Activated T-helper 2 cell treated with anti-CD3 and anti-CD28 coated beads, Interferon-gamma antibody, Interleukin-2, Interleukin-4, amounts not matched to agents 10 μg/mL and 5 μg/mL and 100 μg/mL, durations not matched to agents 14 hours and 24 hours and 36 hours (primary cell): ENCODE measurements around the gene GIMAP6. TPM values are rescaled to one million over a fixed set of nuclear protein-coding genes. Genes with fewer than 3 reads are reported as not detected.
"Not testable (repeated sequence)": the region's sequence is repeated elsewhere in the genome, so short reads cannot be mapped to it uniquely, and the experiment has no call there.

ENCODE experiments used
- DNase-seq: peaks from one replicate; pipeline ENCODE4 v3.0.0; 2021; ENCODE audit warnings: low spot score
- H3K27ac Mint-ChIP-seq: one replicate; pipeline ENCODE4 v1.8.0; 2021; ENCODE audit warnings: mixed read lengths
- H3K27me3 Mint-ChIP-seq: one replicate; pipeline ENCODE4 v1.8.0; 2021; ENCODE audit warnings: low read depth, mixed read lengths
- H3K36me3 Mint-ChIP-seq: one replicate; pipeline ENCODE4 v1.8.0; 2021; ENCODE audit warnings: low read depth, mixed read lengths
- H3K4me1 Mint-ChIP-seq: one replicate; pipeline ENCODE4 v1.8.0; 2021; ENCODE audit warnings: low read depth, mixed read lengths
- H3K4me3 Mint-ChIP-seq: one replicate; pipeline ENCODE4 v1.8.0; 2021; ENCODE audit warnings: low read depth, mild to moderate bottlenecking, moderate library complexity, mixed read lengths
- H3K9me3 Mint-ChIP-seq: one replicate; pipeline ENCODE4 v1.8.0; 2021; ENCODE audit warnings: mixed read lengths
- intact Hi-C: fragments of 100-400 bp; cut with micrococcal nuclease; formaldehyde crosslinking; loops from one replicate; pipeline ENCODE4 v1.15.1; 2023
- total RNA-seq: library from RNA; stranded (reverse); gene quantifications from 2 replicates; pipeline ENCODE4 v1.2.3, GENCODE V29; 2022

The GIMAP6 gene
- total RNA-seq, 1 donor from 2014 or later, result 29.4 TPM

- H3K27ac Mint-ChIP-seq, result peak overlapping the region; percentile 34
- no peaks in the 10 kb centered on the region for H3K27me3 Mint-ChIP-seq
- intact Hi-C loops, result loop anchor here (2.0 to 5.0 kb wide), 3 partner anchors 51 to 117 kb away; partner anchors contain the start of genes GIMAP2 and GIMAP4
- H3K4me1 Mint-ChIP-seq, result peaks cover 41% of the 10 kb centered on the region
- no peak for DNase-seq
- H3K9me3 Mint-ChIP-seq, result peaks cover 43% of the 10 kb centered on the region
- H3K36me3 Mint-ChIP-seq, result peaks cover 61% of the 10 kb centered on the region
- H3K4me3 Mint-ChIP-seq, result no peak overlapping the region
These were observed 1.7 kb upstream of the GIMAP6 start for GRCh38 chr7:150633926-150634325.

GRCh38 chr7:150631084-150631826, 930 bp downstream of the GIMAP6 start:
- Mint-ChIP-seq H3K4me3 (peak overlapping the region; percentile 90), H3K27ac (peak overlapping the region; percentile 84), H3K36me3 (peaks cover 65% of the 10 kb centered on the region), H3K27me3 (no peaks in the 10 kb centered on the region), H3K9me3 (peaks cover 16% of the 10 kb centered on the region), H3K4me1 (peaks cover 60% of the 10 kb centered on the region)
- peak; percentile 60 for DNase-seq
- intact Hi-C loops, result loop anchor here (1.0 to 5.0 kb wide), 4 partner anchors 37 to 114 kb away; partner anchors contain the start of gene GIMAP4

- Mint-ChIP-seq H3K27me3 (no peaks in the 10 kb centered on the region), H3K4me1 (peaks cover 69% of the 10 kb centered on the region), H3K4me3 (no peak overlapping the region), H3K36me3 (peaks cover 73% of the 10 kb centered on the region), H3K27ac (no peak overlapping the region), H3K9me3 (no peaks in the 10 kb centered on the region)
- DNase-seq, result no peak
- intact Hi-C loops, result no loop called here
These were observed 2.8 kb downstream of the GIMAP6 start for GRCh38 chr7:150629347-150629746.

- Mint-ChIP-seq H3K27me3 (no peaks in the 10 kb centered on the region), H3K4me3 (no peak overlapping the region), H3K4me1 (peaks cover 72% of the 10 kb centered on the region), H3K27ac (no peak overlapping the region), H3K9me3 (no peaks in the 10 kb centered on the region), H3K36me3 (peaks cover 86% of the 10 kb centered on the region)
- DNase-seq, result no peak
- intact Hi-C loops, result no loop called here
These were observed 4.2 kb downstream of the GIMAP6 start for GRCh38 chr7:150627959-150628358.

- H3K27me3 Mint-ChIP-seq, result no peaks in the 10 kb centered on the region
- no peak for DNase-seq
- no peak overlapping the region for H3K27ac Mint-ChIP-seq
- H3K36me3 Mint-ChIP-seq, result peaks cover 83% of the 10 kb centered on the region
- H3K4me1 Mint-ChIP-seq, result peaks cover 71% of the 10 kb centered on the region
- H3K9me3 Mint-ChIP-seq, result no peaks in the 10 kb centered on the region
- no peak overlapping the region for H3K4me3 Mint-ChIP-seq
- intact Hi-C loops, result no loop called here
These were observed 5.5 kb downstream of the GIMAP6 start for GRCh38 chr7:150626696-150627095.

- Mint-ChIP-seq H3K4me1 (peaks cover 55% of the 10 kb centered on the region), H3K9me3 (peaks cover 9% of the 10 kb centered on the region), H3K27ac (peak overlapping the region; percentile 62), H3K36me3 (peaks cover 45% of the 10 kb centered on the region), H3K27me3 (no peaks in the 10 kb centered on the region), H3K4me3 (no peak overlapping the region)
- intact Hi-C loops, result no loop called here
- DNase-seq, result no peak
These were observed 10.8 kb downstream of the GIMAP6 start for GRCh38 chr7:150621376-150621775.

GRCh38 chr7:150620617-150621371, 11.4 kb downstream of the GIMAP6 start:
- intact Hi-C loops, result no loop called here
- Mint-ChIP-seq H3K27me3 (no peaks in the 10 kb centered on the region), H3K27ac (peak overlapping the region; percentile 62), H3K4me1 (peaks cover 50% of the 10 kb centered on the region), H3K4me3 (no peak overlapping the region), H3K9me3 (peaks cover 9% of the 10 kb centered on the region), H3K36me3 (peaks cover 39% of the 10 kb centered on the region)
- no peak for DNase-seq

GRCh38 chr7:150620061-150620460, 12.1 kb downstream of the GIMAP6 start:
- peak overlapping the region; percentile 40 for H3K27ac Mint-ChIP-seq
- peaks cover 44% of the 10 kb centered on the region for H3K4me1 Mint-ChIP-seq
- H3K4me3 Mint-ChIP-seq, result no peak overlapping the region
- peaks cover 32% of the 10 kb centered on the region for H3K36me3 Mint-ChIP-seq
- DNase-seq, result no peak
- no peaks in the 10 kb centered on the region for H3K27me3 Mint-ChIP-seq
- H3K9me3 Mint-ChIP-seq, result peaks cover 9% of the 10 kb centered on the region
- intact Hi-C loops, result no loop called here

- Mint-ChIP-seq H3K4me1 (peaks cover 46% of the 10 kb centered on the region), H3K27ac (peak overlapping the region; percentile 37), H3K9me3 (peaks cover 29% of the 10 kb centered on the region), H3K36me3 (peaks cover 31% of the 10 kb centered on the region)
- not testable (repeated sequence) for DNase-seq, H3K4me3 Mint-ChIP-seq, H3K27me3 Mint-ChIP-seq
- intact Hi-C loops, result loop anchor here (10.0 kb wide), 2 partner anchors 50 kb away; partner anchors contain the start of gene GIMAP4
These were observed 16.9 kb downstream of the GIMAP6 start for GRCh38 chr7:150615221-150615755.

- Mint-ChIP-seq H3K4me1 (peaks cover 46% of the 10 kb centered on the region), H3K27ac (peak overlapping the region; percentile 40), H3K36me3 (peaks cover 31% of the 10 kb centered on the region), H3K9me3 (peaks cover 29% of the 10 kb centered on the region)
- not testable (repeated sequence) for H3K27me3 Mint-ChIP-seq, H3K4me3 Mint-ChIP-seq, DNase-seq
- intact Hi-C loops, result loop anchor here (10.0 kb wide), 2 partner anchors 50 kb away; partner anchors contain the start of gene GIMAP4
These were observed 17.8 kb downstream of the GIMAP6 start for GRCh38 chr7:150614426-150614825.

GRCh38 chr7:150613880-150614279, 18.3 kb downstream of the GIMAP6 start:
- H3K4me1 Mint-ChIP-seq, result peaks cover 46% of the 10 kb centered on the region
- H3K27me3 Mint-ChIP-seq, result no peaks in the 10 kb centered on the region
- peak overlapping the region; percentile 40 for H3K27ac Mint-ChIP-seq
- peaks cover 31% of the 10 kb centered on the region for H3K36me3 Mint-ChIP-seq
- H3K4me3 Mint-ChIP-seq, result no peak overlapping the region
- intact Hi-C loops, result loop anchor here (10.0 kb wide), 2 partner anchors 49 to 51 kb away; partner anchors contain the start of gene GIMAP4
- DNase-seq, result no peak
- H3K9me3 Mint-ChIP-seq, result peaks cover 29% of the 10 kb centered on the region

- Mint-ChIP-seq H3K27me3 (no peaks in the 10 kb centered on the region), H3K4me3 (no peak overlapping the region), H3K9me3 (peaks cover 26% of the 10 kb centered on the region), H3K4me1 (peaks cover 51% of the 10 kb centered on the region), H3K36me3 (peaks cover 25% of the 10 kb centered on the region), H3K27ac (peak overlapping the region; percentile 29)
- intact Hi-C loops, result loop anchor here (10.0 kb wide), 2 partner anchors 48 to 52 kb away; partner anchors contain the start of gene GIMAP4
- DNase-seq, result no peak
These were observed 19.3 kb downstream of the GIMAP6 start for GRCh38 chr7:150612925-150613324.
